ENCODE results near the gene PDGFD.

- TF ChIP-seq SUZ12 (IDR thresholded peaks at IDR 0.05) (no peak), ELF4 (IDR thresholded peaks at IDR 0.05) (no peak), FOXA1 (IDR thresholded peaks at IDR 0.05) (no peak)
Observed at GRCh38 chr11:103928040-103928801, 235.7 kb downstream of the PDGFD start.
